Astrocyte (in vitro differentiated cells and primary cell): Measurements from ENCODE around the gene ENTPD3. TPM values are rescaled to one million over a fixed set of nuclear protein-coding genes. Genes with fewer than 3 reads are reported as not detected.

Source experiments
- DNase-seq: peaks from one replicate; pipeline ENCODE4 v3.0.0-alpha.2; 2010; ENCODE audit warnings: low read depth
- FAIRE-seq: peaks from 2 replicates; lab custom pipeline; 2011; peaks lifted over from hg19 to GRCh38; lab: Jason Lieb, UNC
- H2AFZ ChIP-seq: 2 replicates; pipeline ENCODE4 v1.6.0; 2012; ENCODE audit warnings: low read depth, low read length, inconsistent platforms
- H3K27ac ChIP-seq: 2 replicates; pipeline ENCODE4 v1.5.1; 2011; ENCODE audit warnings: low read depth, low read length, inconsistent platforms
- H3K27me3 ChIP-seq: 2 replicates; pipeline ENCODE4 v1.6.0; 2011; ENCODE audit warnings: low read length, inconsistent platforms; ENCODE audit not compliant: insufficient read depth
- H3K36me3 ChIP-seq: 2 replicates; pipeline ENCODE4 v1.5.1; 2011; ENCODE audit warnings: low read length, inconsistent platforms; ENCODE audit not compliant: insufficient read depth
- H3K4me1 ChIP-seq: 2 replicates; pipeline ENCODE4 v1.5.1; 2011; ENCODE audit warnings: low read length, inconsistent platforms; ENCODE audit not compliant: insufficient read depth
- H3K4me2 ChIP-seq: 2 replicates; pipeline ENCODE4 v1.6.0; 2012; ENCODE audit warnings: low read length, inconsistent platforms
- H3K4me3 ChIP-seq: 2 replicates; pipeline ENCODE4 v1.5.1; 2011; ENCODE audit warnings: low read depth, mild to moderate bottlenecking, low read length, inconsistent platforms; ENCODE audit not compliant: insufficient read depth
- H3K79me2 ChIP-seq: 2 replicates; pipeline ENCODE4 v1.6.0; 2012; ENCODE audit warnings: mild to moderate bottlenecking, low read length, inconsistent platforms; ENCODE audit not compliant: insufficient read depth
- H3K9ac ChIP-seq: 2 replicates; pipeline ENCODE4 v1.6.0; 2012; ENCODE audit warnings: mild to moderate bottlenecking, low read length, inconsistent platforms
- H3K9me3 ChIP-seq: 2 replicates; pipeline ENCODE4 v1.5.1; 2012; ENCODE audit warnings: low read depth, mild to moderate bottlenecking, low read length, inconsistent platforms; ENCODE audit not compliant: insufficient read depth
- H4K20me1 ChIP-seq: 2 replicates; pipeline ENCODE4 v1.6.0; 2012; ENCODE audit warnings: low read length, inconsistent platforms; ENCODE audit not compliant: insufficient read depth
- H3K27ac Mint-ChIP-seq: one replicate; pipeline ENCODE4 v1.8.0; 2021; ENCODE audit warnings: mild to moderate bottlenecking, mixed read lengths; ENCODE audit not compliant: unreplicated experiment
- H3K27me3 Mint-ChIP-seq: one replicate; pipeline ENCODE4 v1.8.0; 2021; ENCODE audit warnings: low read depth, mixed read lengths; ENCODE audit not compliant: unreplicated experiment
- H3K36me3 Mint-ChIP-seq: one replicate; pipeline ENCODE4 v1.8.0; 2021; ENCODE audit warnings: low read depth, mixed read lengths; ENCODE audit not compliant: unreplicated experiment
- H3K4me1 Mint-ChIP-seq: one replicate; pipeline ENCODE4 v1.8.0; 2021; ENCODE audit warnings: low read depth, mixed read lengths; ENCODE audit not compliant: unreplicated experiment
- H3K4me3 Mint-ChIP-seq: one replicate; pipeline ENCODE4 v1.8.0; 2021; ENCODE audit warnings: mild to moderate bottlenecking, moderate library complexity, mixed read lengths; ENCODE audit not compliant: unreplicated experiment
- H3K9me3 Mint-ChIP-seq: one replicate; pipeline ENCODE4 v1.8.0; 2021; ENCODE audit warnings: mild to moderate bottlenecking, mixed read lengths; ENCODE audit not compliant: unreplicated experiment
- CTCF ChIP-seq: IDR thresholded peaks from 2 replicates; pipeline ENCODE4 v1.5.1; 2011; ENCODE audit warnings: low read depth, mild to moderate bottlenecking, inconsistent platforms, low read length, moderate library complexity; ENCODE audit not compliant: insufficient read depth
- EZH2 ChIP-seq: IDR thresholded peaks from 2 replicates; pipeline ENCODE4 v1.6.1; 2012; ENCODE audit warnings: mild to moderate bottlenecking, low read length, inconsistent platforms; ENCODE audit not compliant: insufficient read depth
- total RNA-seq: library from RNA; stranded (reverse); gene quantifications from 2 replicates; pipeline ENCODE4 v1.2.1, GENCODE V29; 2021

The ENTPD3 gene
- total RNA-seq, 1 donor from 2014 or later, result 0.75 TPM

- Histone ChIP-seq H3K36me3 (no peaks in the 10 kb centered on the region), H4K20me1 (no peaks in the 10 kb centered on the region), H3K79me2 (no peaks in the 10 kb centered on the region), H3K27me3 (no peaks in the 10 kb centered on the region), H3K9ac (no peak overlapping the region), H3K4me2 (no peak overlapping the region), H3K4me3 (no peak overlapping the region), H3K27ac (no peak overlapping the region), H2AFZ (no peak overlapping the region), H3K9me3 (no peaks in the 10 kb centered on the region), H3K4me1 (no peaks in the 10 kb centered on the region)
- Mint-ChIP-seq H3K27ac (no peak overlapping the region), H3K4me3 (no peak overlapping the region), H3K4me1 (no peaks in the 10 kb centered on the region), H3K36me3 (peaks cover 2% of the 10 kb centered on the region), H3K27me3 (no peaks in the 10 kb centered on the region), H3K9me3 (no peaks in the 10 kb centered on the region)
- DNase-seq (no peak), FAIRE-seq (no peak)
- no peak for TF ChIP-seq EZH2
- TF ChIP-seq CTCF, result no peak
Observed at GRCh38 chr3:40422861-40423260, 35.9 kb downstream of the ENTPD3 start.

GRCh38 chr3:40427045-40427669 is 40.2 kb downstream of the ENTPD3 start:
- no peak for DNase-seq
- H3K36me3 ChIP-seq, result no peaks in the 10 kb centered on the region
- no peaks in the 10 kb centered on the region for H4K20me1 ChIP-seq
- H3K9me3 ChIP-seq, result no peaks in the 10 kb centered on the region
- Mint-ChIP-seq H3K27ac (no peak overlapping the region), H3K4me3 (no peak overlapping the region), H3K4me1 (no peaks in the 10 kb centered on the region), H3K9me3 (no peaks in the 10 kb centered on the region), H3K36me3 (peaks cover 2% of the 10 kb centered on the region), H3K27me3 (no peaks in the 10 kb centered on the region)
- no peaks in the 10 kb centered on the region for H3K79me2 ChIP-seq
- no peak overlapping the region for H3K27ac ChIP-seq
- H3K9ac ChIP-seq, result no peak overlapping the region
- H3K4me3 ChIP-seq, result no peak overlapping the region
- FAIRE-seq, result no peak
- no peak overlapping the region for H2AFZ ChIP-seq
- no peaks in the 10 kb centered on the region for H3K27me3 ChIP-seq
- no peaks in the 10 kb centered on the region for H3K4me1 ChIP-seq
- TF ChIP-seq EZH2 (no peak), CTCF (no peak)
- no peak overlapping the region for H3K4me2 ChIP-seq

GRCh38 chr3:40432793-40433192 is 45.8 kb downstream of the ENTPD3 start:
- no peaks in the 10 kb centered on the region for H3K9me3 Mint-ChIP-seq
- Histone ChIP-seq H3K4me3 (no peak overlapping the region), H3K36me3 (no peaks in the 10 kb centered on the region), H3K27me3 (no peaks in the 10 kb centered on the region), H2AFZ (no peak overlapping the region), H3K4me1 (no peaks in the 10 kb centered on the region), H3K27ac (no peak overlapping the region), H3K79me2 (no peaks in the 10 kb centered on the region), H4K20me1 (no peaks in the 10 kb centered on the region), H3K9ac (no peak overlapping the region), H3K9me3 (no peaks in the 10 kb centered on the region), H3K4me2 (no peak overlapping the region)
- DNase-seq, result no peak
- no peaks in the 10 kb centered on the region for H3K36me3 Mint-ChIP-seq
- H3K27ac Mint-ChIP-seq, result no peak overlapping the region
- FAIRE-seq, result no peak
- H3K4me3 Mint-ChIP-seq, result no peak overlapping the region
- H3K4me1 Mint-ChIP-seq, result no peaks in the 10 kb centered on the region
- TF ChIP-seq EZH2 (no peak), CTCF (no peak)
- no peaks in the 10 kb centered on the region for H3K27me3 Mint-ChIP-seq
